GM13977 (cell line): ENCODE results near the gene ARHGAP22.

Source experiments
- DNase-seq: peaks from one replicate; pipeline ENCODE4 v3.0.0; 2012; ENCODE audit warnings: low spot score
- in situ Hi-C: fragments of 300-500 bp; cut with MboI; formaldehyde crosslinking; loops from one replicate; pipeline ENCODE4 v1.12.0; 2022; ENCODE audit warnings: low sequenced_read_pairs, low pct_unique_long_range_greater_than_20kb, mixed read lengths, inconsistent platforms; ENCODE audit not compliant: unreplicated experiment
- TF ChIP-seq, protein P1 (sequence below): IDR thresholded peaks from 2 replicates; pipeline ENCODE4 v1.5.1; 2012; ENCODE audit warnings: mild to moderate bottlenecking, control low read depth; ENCODE audit not compliant: insufficient read depth; ENCODE audit errors: extremely low read depth, missing control alignments

The ARHGAP22 gene

DNA sequence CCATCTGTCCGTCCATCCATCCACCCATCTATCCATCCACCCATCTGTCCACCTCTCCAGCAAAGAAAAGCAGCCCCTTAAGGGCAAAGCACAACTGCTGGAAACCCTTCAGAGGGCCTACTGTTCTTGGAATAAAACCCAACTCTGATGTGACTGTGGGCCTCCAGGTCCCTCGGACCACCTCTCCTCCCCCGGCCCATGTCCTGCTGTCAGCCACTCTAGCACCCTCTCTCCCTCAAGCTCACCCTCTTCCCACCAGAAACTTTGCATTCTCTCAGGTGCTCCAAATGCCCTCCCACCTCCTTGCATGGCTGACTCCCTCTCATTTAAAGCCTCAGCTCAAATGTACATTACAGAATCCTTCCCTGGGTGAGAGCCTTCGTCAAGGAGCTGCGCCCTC lies 110.3 kb downstream of the ARHGAP22 start:
- DNase-seq: no peak
- TF ChIP-seq, protein P1, sequence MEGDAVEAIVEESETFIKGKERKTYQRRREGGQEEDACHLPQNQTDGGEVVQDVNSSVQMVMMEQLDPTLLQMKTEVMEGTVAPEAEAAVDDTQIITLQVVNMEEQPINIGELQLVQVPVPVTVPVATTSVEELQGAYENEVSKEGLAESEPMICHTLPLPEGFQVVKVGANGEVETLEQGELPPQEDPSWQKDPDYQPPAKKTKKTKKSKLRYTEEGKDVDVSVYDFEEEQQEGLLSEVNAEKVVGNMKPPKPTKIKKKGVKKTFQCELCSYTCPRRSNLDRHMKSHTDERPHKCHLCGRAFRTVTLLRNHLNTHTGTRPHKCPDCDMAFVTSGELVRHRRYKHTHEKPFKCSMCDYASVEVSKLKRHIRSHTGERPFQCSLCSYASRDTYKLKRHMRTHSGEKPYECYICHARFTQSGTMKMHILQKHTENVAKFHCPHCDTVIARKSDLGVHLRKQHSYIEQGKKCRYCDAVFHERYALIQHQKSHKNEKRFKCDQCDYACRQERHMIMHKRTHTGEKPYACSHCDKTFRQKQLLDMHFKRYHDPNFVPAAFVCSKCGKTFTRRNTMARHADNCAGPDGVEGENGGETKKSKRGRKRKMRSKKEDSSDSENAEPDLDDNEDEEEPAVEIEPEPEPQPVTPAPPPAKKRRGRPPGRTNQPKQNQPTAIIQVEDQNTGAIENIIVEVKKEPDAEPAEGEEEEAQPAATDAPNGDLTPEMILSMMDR: no peak
- in situ Hi-C loops: no loop called here

DNA sequence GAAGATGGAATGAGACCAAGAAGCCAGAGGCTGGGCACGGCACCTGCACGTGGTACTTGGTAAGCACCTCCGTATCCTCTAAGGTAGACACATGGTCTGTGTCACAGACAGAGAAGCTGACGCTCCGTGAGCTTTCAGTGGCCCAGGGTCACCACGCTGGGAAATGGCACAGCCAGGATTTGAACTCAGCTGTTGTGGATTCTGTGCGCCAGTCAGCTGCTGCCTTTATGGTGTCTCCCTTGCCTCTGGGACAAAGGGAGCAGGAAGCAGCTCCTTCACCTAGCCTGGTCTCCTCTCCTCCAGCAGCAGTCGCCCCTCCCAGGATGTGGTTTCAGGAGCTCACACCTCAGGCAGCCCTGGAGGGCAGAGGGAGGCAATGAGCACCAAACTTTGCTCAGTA lies 110.8 kb downstream of the ARHGAP22 start:
- TF ChIP-seq, protein P1: no peak
- DNase-seq: no peak
- in situ Hi-C loops: no loop called here

DNA sequence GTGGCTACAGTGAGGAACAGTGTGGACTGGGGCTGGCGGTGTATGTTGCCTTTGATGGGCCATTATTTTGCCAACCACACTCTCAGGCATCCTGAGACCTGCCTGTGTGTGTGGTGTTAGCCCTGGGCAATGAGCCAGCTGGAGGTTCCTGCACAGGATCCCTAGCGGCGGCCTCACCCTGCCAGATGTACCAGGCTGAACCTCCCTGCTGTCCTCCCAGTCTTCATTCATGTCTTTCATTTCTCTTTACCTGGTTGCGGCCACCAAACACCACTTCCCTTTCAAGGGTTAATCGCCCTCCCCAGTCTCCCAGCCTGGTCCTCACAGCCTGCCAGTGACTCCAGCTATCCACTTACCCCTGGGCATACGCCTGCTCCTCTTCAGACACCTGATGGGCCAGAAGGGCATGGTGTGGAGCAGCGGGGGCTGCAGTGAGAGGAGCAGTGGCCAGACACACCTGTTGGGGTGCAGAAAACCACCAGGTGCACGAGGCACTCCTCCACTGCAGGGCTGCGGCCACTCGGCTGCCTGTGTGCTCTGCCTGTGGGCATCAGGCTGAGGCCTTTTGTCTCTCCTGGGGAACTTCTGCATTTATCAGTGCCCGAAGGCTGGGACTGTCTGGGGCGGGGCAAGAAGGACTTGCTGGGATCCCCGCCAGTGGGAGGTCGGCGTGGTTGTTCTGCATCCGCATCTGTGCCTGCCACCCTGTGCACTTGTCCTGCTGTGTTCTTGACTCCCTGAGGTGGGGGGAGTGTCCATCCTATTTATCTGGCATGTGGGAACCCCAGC lies 111.6 kb downstream of the ARHGAP22 start:
- in situ Hi-C loops: no loop called here
- TF ChIP-seq, protein P1: no peak
- DNase-seq: no peak

DNA sequence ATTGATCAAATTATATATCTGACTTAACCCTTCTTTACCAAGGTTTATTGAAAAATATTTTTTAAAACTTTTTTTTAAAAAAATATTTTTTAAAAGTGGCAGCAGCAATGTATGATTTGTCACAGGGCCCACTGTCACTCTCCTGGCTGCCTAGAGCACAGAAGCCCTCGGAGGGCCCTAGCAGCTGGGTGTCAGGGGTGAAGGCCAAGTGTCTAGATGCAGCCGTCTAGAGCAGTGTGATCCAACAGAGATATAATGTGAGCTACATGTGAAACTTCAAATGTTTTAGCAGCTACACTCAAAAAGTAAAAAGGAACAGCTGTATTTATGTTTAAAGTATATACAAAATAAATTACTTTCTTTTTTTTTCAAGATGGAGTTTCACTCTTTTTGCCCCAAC lies 112.7 kb downstream of the ARHGAP22 start:
- TF ChIP-seq, protein P1: no peak
- in situ Hi-C loops: no loop called here
- DNase-seq: no peak

DNA sequence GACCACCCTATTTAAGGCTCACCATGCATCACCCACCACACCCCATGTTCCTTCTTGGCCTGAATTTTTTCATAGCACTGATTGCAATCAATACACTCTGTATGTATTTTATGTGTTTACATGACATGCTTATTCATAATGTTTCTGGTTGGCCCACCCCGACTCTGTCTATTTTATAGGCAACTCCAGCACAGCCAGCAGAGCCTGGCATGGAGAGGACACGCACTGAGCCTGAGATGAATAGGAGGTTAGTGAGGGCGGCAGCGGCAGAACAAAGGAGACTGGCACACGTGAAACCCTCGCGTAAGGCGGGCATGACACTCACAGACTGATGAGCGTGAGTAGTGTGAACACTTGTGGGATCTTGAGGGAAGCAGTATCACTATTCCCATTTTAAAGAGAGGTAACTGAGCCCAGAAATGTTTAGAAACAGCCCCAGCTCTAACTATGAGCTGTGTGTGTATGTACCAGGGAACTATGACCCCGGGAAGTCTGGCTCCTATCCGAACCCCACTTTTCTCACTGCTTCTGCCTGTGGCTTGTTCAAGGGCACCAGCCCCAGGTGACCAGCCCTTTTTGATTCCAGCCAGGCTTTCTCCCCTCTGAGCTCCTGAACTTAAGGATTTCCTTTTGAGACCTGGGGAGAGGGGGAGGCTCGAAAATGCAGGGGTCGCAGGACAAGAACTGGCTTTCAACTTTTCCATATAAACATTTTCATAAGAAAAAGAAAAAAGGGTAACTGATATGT lies 113.3 kb downstream of the ARHGAP22 start:
- in situ Hi-C loops: no loop called here
- DNase-seq: no peak
- TF ChIP-seq, protein P1: no peak

DNA sequence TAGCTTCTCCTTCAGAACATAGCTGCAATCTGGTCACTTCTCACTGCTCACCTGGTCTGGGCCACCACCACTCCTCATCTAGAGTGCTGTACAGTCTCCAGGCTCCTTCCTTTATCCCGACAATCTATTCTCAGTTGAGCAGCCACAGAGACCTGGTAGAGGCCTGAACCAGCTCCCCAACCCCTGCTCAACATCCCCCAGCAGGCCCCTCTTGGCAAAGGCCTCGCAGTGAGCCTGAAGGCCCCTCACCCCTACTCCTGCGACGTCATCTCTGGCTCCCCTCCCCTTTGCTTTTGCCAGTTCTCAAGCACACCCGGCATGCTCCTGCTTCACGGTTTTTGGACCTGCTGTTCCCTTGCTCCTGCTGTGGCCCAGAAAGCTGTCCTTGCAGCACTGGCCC lies 113.9 kb downstream of the ARHGAP22 start:
- DNase-seq: no peak
- TF ChIP-seq, protein P1: no peak
- in situ Hi-C loops: no loop called here
